T47D (cell line): ENCODE measurements around the gene UTP14A.
"Not testable (repeated sequence)": the region's sequence is repeated elsewhere in the genome, so short reads cannot be mapped to it uniquely, and the experiment has no call there.

Source experiments
- DNase-seq, 2 experiments: peaks; one replicate each; pipeline versions ENCODE4 v3.0.0 to v3.0.0-alpha.2; 2011 to 2012; ENCODE audit warnings: low read depth in 1 of 2, low spot score in 1 of 2
- JUND ChIP-seq: IDR thresholded peaks from 2 replicates; pipeline ENCODE4 v1.6.1; 2012; ENCODE audit warnings: low read depth
- in situ Hi-C: cut with HindIII; loops from 2 replicates; pipeline ENCODE4 v1.10.0; 2016; ENCODE audit warnings: low sequenced_read_pairs, low pct_unique_long_range_greater_than_20kb

Gene UTP14A

GRCh38 chrX:129905787-129906580 lies at the start of gene UTP14A:
Gene UTP14A, plus strand, starts transcription at chrX:129906164. Its CDS starts 47 bp downstream, at chrX:129906211.
- in situ Hi-C loops = no loop called here
- DNase-seq = peak; percentile 23 to 91
- TF ChIP-seq JUND = no peak

DNA sequence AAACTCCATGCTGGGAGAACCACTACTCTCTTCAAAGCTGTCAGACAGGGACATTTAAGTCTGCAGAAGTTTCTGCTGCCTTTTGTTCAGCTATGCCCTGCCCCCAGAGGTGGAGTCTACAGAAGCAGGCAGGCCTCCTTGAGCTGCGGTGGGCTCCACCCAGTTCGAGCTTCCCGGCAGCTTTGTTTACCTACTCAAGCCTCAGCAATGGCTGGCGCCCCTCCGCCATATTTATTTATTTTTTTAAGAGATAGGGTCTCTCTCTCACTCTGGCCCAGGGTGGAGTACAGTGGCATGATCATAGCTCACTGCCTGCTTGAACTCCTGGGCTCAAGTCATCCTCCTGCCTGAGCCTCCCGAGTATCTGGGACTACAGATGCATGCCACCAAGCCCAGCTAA lies 46.8 kb upstream of the UTP14A start:
- in situ Hi-C loops, DNase-seq: not testable (repeated sequence)

GRCh38 chrX:129866321-129866720 lies 39.6 kb upstream of the UTP14A start:
- DNase-seq, in situ Hi-C loops: not testable (repeated sequence)

- in situ Hi-C loops = no loop called here
- no peak for TF ChIP-seq JUND
- DNase-seq = no peak
These were observed 33.4 kb upstream of the UTP14A start for GRCh38 chrX:129872524-129872923.

GRCh38 chrX:129875669-129876068 lies 30.3 kb upstream of the UTP14A start:
- DNase-seq = no peak
- in situ Hi-C loops = no loop called here
- TF ChIP-seq JUND = no peak

DNA sequence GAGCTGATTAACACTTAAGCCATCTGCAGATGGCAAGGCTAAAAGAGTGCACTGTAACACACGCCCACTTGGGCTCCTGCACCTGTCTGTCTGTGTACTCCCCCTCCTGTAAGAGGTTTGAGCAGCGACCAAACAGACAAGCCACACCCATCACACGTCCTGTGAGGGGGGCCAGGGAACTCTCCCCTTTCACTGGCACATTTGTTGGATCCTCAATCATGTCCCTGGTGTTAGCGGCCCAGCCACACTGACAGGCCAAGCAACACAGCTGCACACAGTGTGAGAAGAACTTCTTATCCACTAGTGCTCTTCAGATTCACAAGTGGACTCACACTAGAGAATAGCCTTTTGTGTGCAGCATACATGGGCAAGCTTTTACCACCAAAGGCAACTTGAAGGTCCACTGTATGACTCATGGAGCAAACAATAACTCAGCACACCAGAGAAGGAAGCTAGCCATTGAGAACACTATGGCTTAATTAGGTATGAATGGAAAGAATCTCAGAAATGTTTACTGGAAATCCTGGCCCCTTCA lies 29.1 kb upstream of the UTP14A start:
- peak in 1 of 2 experiments; percentile 31 for DNase-seq
- TF ChIP-seq JUND = no peak
- in situ Hi-C loops = no loop called here

GRCh38 chrX:129877401-129877800 lies 28.6 kb upstream of the UTP14A start:
- TF ChIP-seq JUND = no peak
- in situ Hi-C loops = no loop called here
- no peak for DNase-seq

GRCh38 chrX:129900054-129900453 lies 5.9 kb upstream of the UTP14A start:
- in situ Hi-C loops = no loop called here
- no peak for DNase-seq
- TF ChIP-seq JUND = no peak

DNA sequence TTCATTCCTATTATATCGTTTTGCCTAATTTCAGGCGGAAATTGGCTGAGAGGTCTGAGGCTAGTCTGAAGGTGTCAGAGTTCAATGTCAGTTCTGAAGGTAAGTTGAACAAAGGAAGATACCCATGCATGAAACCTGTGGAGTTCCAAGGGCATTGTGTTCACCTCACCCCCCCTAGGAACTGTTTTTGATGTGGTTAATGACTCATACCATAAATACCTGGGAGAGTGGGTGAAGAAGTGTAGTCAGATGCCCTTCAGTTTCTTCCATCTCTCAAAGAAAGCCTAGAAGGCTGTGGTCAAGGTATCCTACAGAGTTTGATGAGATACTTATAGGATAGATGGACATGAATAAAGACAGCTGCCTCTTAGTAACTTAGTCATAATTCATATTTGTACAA lies 2.7 kb downstream of the UTP14A start:
- in situ Hi-C loops = no loop called here
- no peak for DNase-seq
- no peak for TF ChIP-seq JUND

- in situ Hi-C loops = no loop called here
- DNase-seq = peak in 1 of 2 experiments; percentile 71
- no peak for TF ChIP-seq JUND
These were observed 19.5 kb downstream of the UTP14A start for GRCh38 chrX:129925305-129926092.

DNA sequence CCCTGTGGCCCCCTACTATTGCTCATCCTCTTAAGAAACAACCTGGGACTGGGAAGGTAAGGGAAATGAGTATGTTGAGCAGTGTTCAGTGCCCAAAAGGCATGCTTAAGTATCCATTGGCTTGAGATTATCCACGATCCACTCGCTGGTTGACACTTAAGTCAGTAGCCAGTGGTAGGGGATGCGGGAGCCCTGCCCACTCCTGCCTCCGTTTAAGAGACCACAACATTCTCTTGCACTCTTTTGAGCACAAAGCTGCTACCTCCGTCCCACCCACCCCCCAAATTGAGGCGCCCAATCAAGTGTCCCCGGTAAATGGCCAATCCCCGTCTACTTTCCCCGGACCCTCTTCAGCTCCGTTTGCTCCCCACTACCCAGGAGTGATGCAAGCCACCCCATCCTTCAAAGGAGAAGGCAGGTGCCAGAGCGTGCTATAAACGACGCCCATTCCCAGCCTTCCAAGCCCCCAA lies 25.0 kb downstream of the UTP14A start:
- no peak for TF ChIP-seq JUND
- no peak for DNase-seq
- in situ Hi-C loops = no loop called here

DNA sequence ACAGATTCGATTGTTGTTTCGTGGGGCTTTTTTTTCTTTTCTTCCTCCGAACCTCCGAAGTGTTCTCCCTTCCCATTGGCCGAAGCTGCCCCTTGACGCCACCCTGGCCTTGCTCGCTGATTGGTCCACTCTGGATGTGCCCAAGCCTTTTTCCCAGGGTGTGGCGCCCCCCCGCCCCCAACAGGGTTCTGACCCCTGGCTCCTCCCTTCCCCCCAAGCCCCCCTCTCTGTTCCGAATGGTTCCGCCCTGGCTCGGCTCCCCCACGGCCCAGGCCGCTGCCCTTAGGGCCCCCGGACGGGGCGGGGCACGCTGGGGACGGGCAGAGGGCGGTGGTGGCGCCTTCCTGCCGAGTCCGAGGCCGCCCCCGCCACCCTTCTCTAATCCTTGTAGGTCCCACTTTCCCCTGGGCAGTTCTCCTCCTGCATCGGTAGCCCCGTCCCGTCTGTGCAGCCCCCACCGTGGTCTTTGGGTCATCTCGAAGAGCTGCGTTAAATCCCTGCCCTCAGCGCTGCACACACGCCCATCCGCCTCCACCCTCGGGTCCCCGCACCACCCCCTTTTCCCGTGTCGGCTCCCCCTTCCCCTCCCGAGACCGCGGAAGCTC lies 25.5 kb downstream of the UTP14A start:
- DNase-seq = peak; percentile 72 to 89
- in situ Hi-C loops = no loop called here
- no peak for TF ChIP-seq JUND
